HepG2 (cell line): ENCODE data around the gene CCND1. TPM values are rescaled to one million over a fixed set of nuclear protein-coding genes. Genes with fewer than 3 reads are reported as not detected.
A peak's percentile ranks its signal among the peaks of the same experiment; 100 is the strongest.

Experiments
- ARID2 ChIP-seq: sonication (generic); formaldehyde crosslinking; IDR thresholded peaks from 2 replicates; pipeline ENCODE4 v1.8.1; 2022; ENCODE audit warnings: mild to moderate bottlenecking, missing genetic modification reagents, borderline replicate concordance
- BORCS8-MEF2B ChIP-seq: sonication (generic); formaldehyde crosslinking; IDR thresholded peaks from 2 replicates; pipeline ENCODE4 v1.8.0; 2022; ENCODE audit warnings: mild to moderate bottlenecking, missing genetic modification reagents
- ESRRA ChIP-seq: sonication (generic); formaldehyde crosslinking; IDR thresholded peaks from 2 replicates; pipeline ENCODE4 v1.5.1; 2020; ENCODE audit warnings: mild to moderate bottlenecking, low read depth, missing genetic modification reagents
- HIC2 ChIP-seq: sonication (generic); formaldehyde crosslinking; IDR thresholded peaks from 2 replicates; pipeline ENCODE4 v1.9.0; 2022; ENCODE audit warnings: low read depth, missing genetic modification reagents
- HNF1A ChIP-seq, 2 experiments: sonication (generic) in 1 of 2; formaldehyde crosslinking in 1 of 2; IDR thresholded peaks; 2 replicates each; pipeline versions ENCODE4 v1.4.0 to v1.6.1; 2016 to 2020; ENCODE audit warnings: borderline replicate concordance in 1 of 2, low read depth in 1 of 2, mild to moderate bottlenecking in 1 of 2, missing genetic modification reagents in 1 of 2
- NFIB ChIP-seq: sonication (generic); formaldehyde crosslinking; IDR thresholded peaks from 2 replicates; pipeline ENCODE4 v1.9.0; 2021; ENCODE audit warnings: missing genetic modification reagents, mild to moderate bottlenecking, borderline replicate concordance
- RXRA ChIP-seq: sonication (generic); formaldehyde crosslinking; IDR thresholded peaks from 2 replicates; pipeline ENCODE4 v1.5.1; 2020; ENCODE audit warnings: missing genetic modification reagents
- SKI ChIP-seq: fragments of 450-650 bp; IDR thresholded peaks from one replicate; pipeline ENCODE4 v1.6.1; 2018; ENCODE audit warnings: mild to moderate bottlenecking; ENCODE audit not compliant: partially characterized antibody
- SP2 ChIP-seq: sonication (generic); formaldehyde crosslinking; IDR thresholded peaks from 2 replicates; pipeline ENCODE4 v1.5.1; 2020; ENCODE audit warnings: mild to moderate bottlenecking, missing genetic modification reagents
- TSC22D2 ChIP-seq: sonication (generic); formaldehyde crosslinking; IDR thresholded peaks from 2 replicates; pipeline ENCODE4 v1.5.1; 2020; ENCODE audit warnings: missing genetic modification reagents, mild to moderate bottlenecking, borderline replicate concordance
- USF2 ChIP-seq, 2 experiments: sonication (generic) in 1 of 2; formaldehyde crosslinking in 1 of 2; IDR thresholded peaks; 2 replicates each; pipeline versions ENCODE4 v1.5.1 to v1.6.1; 2011 to 2020; ENCODE audit warnings: borderline replicate concordance in 1 of 2, low read depth in 1 of 2, low read length in 1 of 2, mild to moderate bottlenecking in 1 of 2, missing genetic modification reagents in 1 of 2, moderate library complexity in 1 of 2
- ZBTB43 ChIP-seq: sonication (generic); formaldehyde crosslinking; conservative IDR thresholded peaks from 2 replicates; pipeline ENCODE4 v1.4.0; 2020; ENCODE audit warnings: missing genetic modification reagents
- ZNF800 ChIP-seq: sonication (generic); formaldehyde crosslinking; IDR thresholded peaks from 2 replicates; pipeline ENCODE4 v1.4.0; 2020; ENCODE audit warnings: missing genetic modification reagents
- polyA plus RNA-seq, 8 experiments: library from polyadenylated mRNA; depleted of rRNA in 3 of 8; stranded (reverse) in 7 of 8; unstranded in 1 of 8; fragments of >200 nt; fragmentation: Illumina TruSeq in 4 of 8; extraction: Trizol in 4 of 8; gene quantifications; 2 replicates each; pipeline versions ENCODE4 v1.2.1 to v1.2.3, GENCODE V29; 2011 to 2016; ENCODE audit warnings: low read depth in 4 of 8, missing spikeins in 1 of 8, mixed read lengths in 1 of 8; ENCODE audit not compliant: insufficient read depth in 1 of 8
- total RNA-seq, 5 experiments: library from RNA; depleted of rRNA; stranded (reverse); fragments of >200 nt; fragmentation: Illumina TruSeq; extraction: Trizol; gene quantifications; 2 replicates each; pipeline ENCODE4 v1.2.3, GENCODE V29; 2016; ENCODE audit warnings: low read depth in 1 of 5

Gene CCND1
- total and polyA plus RNA-seq, 2 of the 13 experiments (the other 11 are each of a cell fraction or from before 2014, with no cell fraction given) = 107 to 136 TPM

DNA sequence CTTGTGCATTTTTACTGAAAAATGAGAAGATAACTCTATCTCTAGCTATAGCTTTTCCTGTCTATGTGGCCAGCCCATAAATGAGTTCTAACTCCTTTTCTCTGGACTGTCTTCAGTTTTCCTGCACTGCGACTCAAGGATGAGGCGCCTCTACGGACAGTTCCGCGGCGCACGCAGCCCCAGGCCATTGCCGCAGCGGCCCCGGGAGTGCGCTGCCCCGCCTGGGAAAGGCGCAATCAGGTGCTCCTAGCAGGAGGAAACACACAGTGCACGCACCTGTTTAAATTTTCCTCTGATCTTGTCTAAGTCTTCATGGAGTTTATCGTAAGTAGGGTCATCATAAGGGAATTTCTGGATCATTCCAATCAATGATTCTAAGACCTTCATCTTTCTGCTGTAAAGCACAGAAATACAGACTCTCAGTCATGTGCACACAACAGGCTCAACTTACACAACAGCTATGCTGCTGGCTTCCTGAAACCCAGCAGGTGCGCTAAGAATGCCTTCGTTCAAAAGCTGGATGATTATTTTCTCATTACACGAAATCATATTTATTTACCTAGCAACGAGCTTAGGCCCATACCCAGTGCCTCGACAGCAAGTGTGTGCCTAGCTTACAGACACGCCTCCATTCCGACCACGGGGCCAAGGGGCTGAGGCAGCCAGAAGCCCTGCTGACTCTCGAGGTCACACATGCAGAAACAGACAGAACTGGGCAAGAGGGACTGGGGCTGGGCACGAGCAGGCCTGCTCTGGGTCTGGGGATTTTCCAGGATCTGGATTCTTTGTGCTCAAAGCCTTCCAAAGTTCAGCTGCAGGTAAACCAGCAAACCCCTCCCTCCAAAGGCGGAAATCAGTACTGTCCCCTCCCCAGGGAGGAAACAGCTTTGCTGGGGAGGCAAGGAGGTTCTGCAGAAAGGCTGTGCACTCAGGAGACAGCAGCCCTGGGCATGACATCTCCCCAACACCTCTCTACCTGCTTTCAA is 27.0 kb downstream of the CCND1 start (continued):
- TF ChIP-seq USF2 (IDR thresholded peaks at IDR 0.05; ENCODE audit: low read depth, low read length) = no peak
- TF ChIP-seq USF2 (CRISPR knock-in tag; IDR thresholded peaks at IDR 0.05; ENCODE audit: borderline replicate concordance) = peak; percentile 34; the same call in 1 of the 2 replicates
- TF ChIP-seq HNF1A (IDR thresholded peaks at IDR 0.05; ENCODE audit: low read depth) = no peak
- TF ChIP-seq HNF1A (CRISPR knock-in tag; IDR thresholded peaks at IDR 0.05; ENCODE audit: borderline replicate concordance) = peak; percentile 64; the same call in 1 of the 2 replicates
- TF ChIP-seq RXRA (CRISPR knock-in tag) = peak; percentile 90
- TF ChIP-seq ARID2 (CRISPR knock-in tag) = 0 out of 2 replicates have a peak, but pooled peaks have one; percentile 35
- no peak for TF ChIP-seq ZNF800 (CRISPR knock-in tag)
- peak; percentile 83 for TF ChIP-seq TSC22D2
- peak; percentile 63 for TF ChIP-seq SKI
- TF ChIP-seq SP2 (CRISPR knock-in tag) = no peak
- peak; percentile 95 for TF ChIP-seq HIC2
- TF ChIP-seq ESRRA (CRISPR knock-in tag) = peak; percentile 66; the same call in 1 of the 2 replicates
- no peak for TF ChIP-seq NFIB (CRISPR knock-in tag)
- peak; percentile 67 for TF ChIP-seq BORCS8-MEF2B (CRISPR knock-in tag)
- TF ChIP-seq ZBTB43 = peak; percentile 87; the same call in 1 of the 2 replicates
